SH-SY5Y (cell line): ENCODE data around the gene LNX2.

ENCODE experiments used
- GATA2 ChIP-seq: IDR thresholded peaks from 2 replicates; pipeline ENCODE4 v1.6.1; 2011; ENCODE audit warnings: mild to moderate bottlenecking, low read depth, low read length
- GATA3 ChIP-seq: IDR thresholded peaks from 2 replicates; pipeline ENCODE4 v1.6.1; 2011; ENCODE audit warnings: low read depth, mild to moderate bottlenecking, low read length, moderate library complexity

LNX2 gene

DNA sequence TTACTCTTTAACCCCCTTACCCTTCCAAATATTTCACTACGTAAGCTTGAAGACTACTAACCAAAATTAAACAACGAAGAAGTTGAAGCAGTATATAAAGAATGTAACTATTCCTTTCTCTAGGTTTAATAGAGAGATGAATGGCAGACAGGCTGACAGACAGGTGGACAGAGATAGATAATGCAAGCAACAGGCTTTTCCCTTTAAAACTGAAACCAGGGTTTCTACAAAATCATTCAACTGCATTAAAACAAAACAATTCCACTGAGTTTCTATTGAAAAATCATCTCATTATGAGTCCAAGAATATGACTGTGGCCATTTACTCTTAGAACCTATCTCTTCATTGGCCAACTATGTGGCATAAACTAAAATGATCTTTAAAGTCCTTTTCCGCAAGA is 15.2 kb downstream of the LNX2 start:
- TF ChIP-seq GATA2, result no peak
- TF ChIP-seq GATA3, result no peak

DNA sequence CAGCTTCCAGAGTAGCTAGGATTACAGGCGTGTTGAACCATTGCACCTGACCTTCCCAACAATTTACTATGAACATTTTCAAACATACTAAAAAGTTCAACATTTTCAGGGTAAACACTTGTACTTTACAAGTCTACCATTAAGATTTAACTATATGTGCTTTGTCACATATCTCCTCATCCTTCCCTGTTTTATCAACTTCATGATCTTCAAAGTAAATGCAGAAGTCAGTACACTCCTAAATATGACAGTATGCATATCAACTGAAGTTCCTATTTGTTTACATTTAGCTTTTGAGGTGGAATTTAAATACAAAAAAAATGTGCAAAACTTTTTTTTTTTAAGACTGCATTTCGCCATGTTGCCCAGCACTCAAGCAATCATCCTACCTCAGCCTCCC is 18.5 kb downstream of the LNX2 start:
- TF ChIP-seq GATA2, result no peak
- TF ChIP-seq GATA3, result no peak

DNA sequence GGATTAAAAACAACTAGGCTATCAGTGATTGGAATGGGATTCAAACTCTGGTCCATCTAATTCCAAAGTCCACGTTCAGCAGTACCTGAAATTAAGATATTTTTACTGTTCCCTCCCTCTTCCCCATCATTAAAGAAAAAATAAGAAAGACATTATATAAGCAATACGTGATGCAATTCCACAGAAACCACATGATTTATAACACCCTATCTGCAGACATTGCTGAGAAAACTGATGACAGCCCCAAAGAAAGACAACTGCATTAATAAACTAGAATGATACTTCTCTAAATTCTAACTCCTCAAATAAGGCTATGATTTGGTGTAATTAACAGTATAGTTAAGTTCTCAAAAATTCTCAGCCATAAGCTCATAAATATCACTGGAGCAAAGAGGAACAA is 19.1 kb downstream of the LNX2 start:
- TF ChIP-seq GATA3, result no peak
- TF ChIP-seq GATA2, result no peak

GRCh38 chr13:27600711-27601110 is 19.6 kb downstream of the LNX2 start:
- TF ChIP-seq GATA2 (no peak), GATA3 (no peak)

- no peak for TF ChIP-seq GATA2
- TF ChIP-seq GATA3, result no peak
These were observed 20.3 kb downstream of the LNX2 start for GRCh38 chr13:27599845-27600553.

DNA sequence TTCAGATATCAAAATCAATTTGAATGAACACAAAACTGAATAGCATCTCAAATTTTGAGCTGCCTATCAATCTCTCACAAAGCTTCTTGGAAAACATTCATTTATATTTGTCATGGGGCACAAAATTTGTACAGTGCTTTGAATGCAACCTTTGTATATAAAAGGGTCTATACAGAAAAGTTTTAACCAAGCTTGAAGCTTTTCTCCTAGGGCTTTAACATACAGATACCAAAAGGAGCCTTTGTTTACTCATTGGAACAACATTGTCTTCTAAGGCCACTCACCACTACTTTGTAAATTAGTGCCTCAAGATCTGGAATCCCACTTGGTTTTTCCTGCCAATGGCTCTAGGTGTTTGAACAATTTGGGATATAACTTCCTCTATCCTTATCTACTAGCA is 21.2 kb downstream of the LNX2 start:
- TF ChIP-seq GATA3 (no peak), GATA2 (no peak)

- TF ChIP-seq GATA3, result no peak
- TF ChIP-seq GATA2, result no peak
These were observed 25.1 kb downstream of the LNX2 start for GRCh38 chr13:27595055-27595811.

- TF ChIP-seq GATA2 (no peak), GATA3 (no peak)
These were observed 27.1 kb downstream of the LNX2 start for GRCh38 chr13:27593267-27593666.

DNA sequence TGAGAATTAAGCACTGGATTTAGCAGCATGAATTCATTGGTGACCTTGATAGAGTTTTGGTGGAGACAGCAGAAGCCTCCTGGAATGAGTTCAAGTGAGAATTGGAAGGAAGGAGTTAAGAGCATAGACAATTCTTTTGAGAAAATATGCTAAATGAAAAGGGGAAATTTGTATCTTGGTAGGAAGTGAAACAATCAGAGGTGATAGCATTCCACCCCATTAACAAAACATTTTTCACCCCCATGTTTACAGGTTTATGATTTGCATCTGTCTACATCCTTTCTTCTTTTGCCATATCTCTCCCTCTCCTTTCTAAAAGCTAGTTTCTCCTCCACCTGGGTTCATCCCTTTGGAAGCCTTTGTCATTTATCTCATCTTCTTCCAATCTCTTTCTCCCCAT is 27.5 kb downstream of the LNX2 start:
- no peak for TF ChIP-seq GATA3
- no peak for TF ChIP-seq GATA2

DNA sequence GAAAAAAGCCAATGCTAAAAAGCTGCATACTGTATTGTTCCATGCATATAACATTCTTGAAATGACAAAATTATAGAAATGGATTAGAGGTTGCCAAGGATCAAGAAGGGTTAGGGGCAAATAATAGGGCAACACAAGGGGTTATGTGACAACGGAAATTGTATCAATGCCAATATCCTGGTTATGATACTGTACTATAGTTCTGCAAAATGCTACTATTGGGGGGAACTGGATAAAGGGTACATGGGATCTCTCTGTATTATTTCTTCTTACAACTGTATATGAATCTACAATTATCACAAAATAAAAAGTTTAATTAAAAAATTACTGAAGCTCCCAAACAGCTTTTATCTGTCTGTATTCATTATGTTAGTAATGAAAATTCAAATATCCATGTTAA is 31.9 kb downstream of the LNX2 start:
- TF ChIP-seq GATA3 (no peak), GATA2 (no peak)

- TF ChIP-seq GATA3 (no peak), GATA2 (no peak)
These were observed 33.1 kb downstream of the LNX2 start for GRCh38 chr13:27587095-27587746.

GRCh38 chr13:27583645-27584044 is 36.7 kb downstream of the LNX2 start:
- TF ChIP-seq GATA3, result no peak
- TF ChIP-seq GATA2, result no peak

GRCh38 chr13:27578121-27579030 is 42.0 kb downstream of the LNX2 start:
- TF ChIP-seq GATA3 (no peak), GATA2 (no peak)

GRCh38 chr13:27574661-27575060 is 45.7 kb downstream of the LNX2 start:
- no peak for TF ChIP-seq GATA2
- no peak for TF ChIP-seq GATA3

- TF ChIP-seq GATA3, result no peak
- no peak for TF ChIP-seq GATA2
These were observed 47.1 kb downstream of the LNX2 start for GRCh38 chr13:27573265-27573664.

GRCh38 chr13:27572234-27572901 is 48.0 kb downstream of the LNX2 start:
- no peak for TF ChIP-seq GATA2
